ENCODE measurements around the gene C5. TPM values are rescaled to one million over a fixed set of nuclear protein-coding genes. Genes with fewer than 3 reads are reported as not detected.
A peak's percentile ranks its signal among the peaks of the same experiment; 100 is the strongest.

Gene C5
- total RNA-seq, 3 donors from 2014 or later: 0.58 to 3.8 (median 1.3) TPM

- Histone ChIP-seq H3K36me3 (ENCODE audit: low read depth) (no peaks in the 10 kb centered on the region), H3K4me1 (ENCODE audit: low read depth) (no peaks in the 10 kb centered on the region), H3K9me3 (no peaks in the 10 kb centered on the region), H3K4me3 (no peak overlapping the region)
- TF ChIP-seq CTCF (IDR thresholded peaks at IDR 0.05): no peak
- no peak for DNase-seq
- intact Hi-C loops (cut with DNase I, micrococcal nuclease): no loop called here
- ATAC-seq: peak; percentile 43
Measured at GRCh38 chr9:120909904-120910303, 140.2 kb downstream of the C5 start.

GRCh38 chr9:120905315-120906164 is 144.5 kb downstream of the C5 start:
- DNase-seq (no peak), ATAC-seq (peak; percentile 26)
- intact Hi-C loops (cut with DNase I, micrococcal nuclease): no loop called here
- no peaks in the 10 kb centered on the region for H3K4me1 ChIP-seq (ENCODE audit: low read depth)
- H3K9me3 ChIP-seq: no peaks in the 10 kb centered on the region
- no peak overlapping the region for H3K4me3 ChIP-seq
- TF ChIP-seq CTCF (IDR thresholded peaks at IDR 0.05): no peak
- H3K36me3 ChIP-seq (ENCODE audit: low read depth): no peaks in the 10 kb centered on the region

- Histone ChIP-seq H3K4me1 (ENCODE audit: low read depth) (no peaks in the 10 kb centered on the region), H3K9me3 (no peaks in the 10 kb centered on the region), H3K36me3 (ENCODE audit: low read depth) (no peaks in the 10 kb centered on the region), H3K4me3 (no peak overlapping the region)
- intact Hi-C loops (cut with DNase I, micrococcal nuclease): no loop called here
- no peak for DNase-seq
- no peak for ATAC-seq
- TF ChIP-seq CTCF (IDR thresholded peaks at IDR 0.05): no peak
Measured at GRCh38 chr9:120904978-120905301, 145.1 kb downstream of the C5 start.

- ATAC-seq (peak; percentile 85), DNase-seq (peak in 2 of 3 donors; percentile 44 to 82)
- intact Hi-C loops (cut with DNase I, micrococcal nuclease): no loop called here
- no peak overlapping the region for H3K4me3 ChIP-seq
- no peak for TF ChIP-seq CTCF (IDR thresholded peaks at IDR 0.05)
- H3K4me1 ChIP-seq (ENCODE audit: low read depth): no peaks in the 10 kb centered on the region
- H3K36me3 ChIP-seq (ENCODE audit: low read depth): no peaks in the 10 kb centered on the region
- no peaks in the 10 kb centered on the region for H3K9me3 ChIP-seq
Measured at GRCh38 chr9:120904061-120904977, 145.8 kb downstream of the C5 start.

- Histone ChIP-seq H3K4me1 (ENCODE audit: low read depth) (no peaks in the 10 kb centered on the region), H3K9me3 (no peaks in the 10 kb centered on the region), H3K4me3 (no peak overlapping the region), H3K36me3 (ENCODE audit: low read depth) (no peaks in the 10 kb centered on the region)
- ATAC-seq: no peak
- TF ChIP-seq CTCF (IDR thresholded peaks at IDR 0.05): no peak
- DNase-seq: no peak
- intact Hi-C loops (cut with DNase I, micrococcal nuclease): no loop called here
Measured at GRCh38 chr9:120902569-120903535, 147.2 kb downstream of the C5 start.

All from mucosa of descending colon (tissue), 3 donors.